Amygdala (tissue), 56 donors: Measurements from ENCODE around the gene EDN2.

Experiments used
- DNase-seq, 56 donors: peaks; one replicate each; lab custom pipeline; 2025; lab: John Stamatoyannopoulos, UW

EDN2 gene

GRCh38 chr1:41484402-41485241 lies at the start of gene EDN2:
Gene EDN2 (minus strand): TSS chr1:41484683. CDS start chr1:41484601, 82 bp downstream.
- no peak for DNase-seq

- DNase-seq, result no peak
These were observed 49.2 kb upstream of the EDN2 start for GRCh38 chr1:41533731-41534080.

- no peak for DNase-seq
These were observed 48.7 kb upstream of the EDN2 start for GRCh38 chr1:41533016-41533730.

- no peak for DNase-seq
These were observed 47.9 kb upstream of the EDN2 start for GRCh38 chr1:41532206-41532975.

GRCh38 chr1:41530411-41530810 lies 45.9 kb upstream of the EDN2 start:
- no peak for DNase-seq

- no peak for DNase-seq
These were observed 45.3 kb upstream of the EDN2 start for GRCh38 chr1:41529621-41530395.

- DNase-seq, result no peak
These were observed 44.5 kb upstream of the EDN2 start for GRCh38 chr1:41528726-41529605.

- no peak for DNase-seq
These were observed 43.6 kb upstream of the EDN2 start for GRCh38 chr1:41528106-41528505.

- DNase-seq, result no peak
These were observed 42.6 kb upstream of the EDN2 start for GRCh38 chr1:41526956-41527561.

- peak in 1 of 56 donors; percentile 64 for DNase-seq
These were observed 41.6 kb upstream of the EDN2 start for GRCh38 chr1:41525891-41526587.

GRCh38 chr1:41524676-41525675 lies 40.5 kb upstream of the EDN2 start:
- peak in 2 of 56 donors; percentile 13 to 16 for DNase-seq

- no peak for DNase-seq
These were observed 39.6 kb upstream of the EDN2 start for GRCh38 chr1:41523949-41524675.

GRCh38 chr1:41523071-41523470 lies 38.6 kb upstream of the EDN2 start:
- DNase-seq, result no peak

GRCh38 chr1:41521766-41522165 lies 37.3 kb upstream of the EDN2 start:
- DNase-seq, result no peak

- DNase-seq, result no peak
These were observed 36.7 kb upstream of the EDN2 start for GRCh38 chr1:41520951-41521752.

- DNase-seq, result no peak
These were observed 35.2 kb upstream of the EDN2 start for GRCh38 chr1:41519667-41520066.
